ENCODE measurements around the gene FBXW9. TPM values are rescaled to one million over a fixed set of nuclear protein-coding genes. Genes with fewer than 3 reads are reported as not detected.
"Not testable (repeated sequence)": the region's sequence is repeated elsewhere in the genome, so short reads cannot be mapped to it uniquely, and the experiment has no call there.

Gene FBXW9
- total RNA-seq, 1 donor from 2014 or later = 6.1 TPM

DNA sequence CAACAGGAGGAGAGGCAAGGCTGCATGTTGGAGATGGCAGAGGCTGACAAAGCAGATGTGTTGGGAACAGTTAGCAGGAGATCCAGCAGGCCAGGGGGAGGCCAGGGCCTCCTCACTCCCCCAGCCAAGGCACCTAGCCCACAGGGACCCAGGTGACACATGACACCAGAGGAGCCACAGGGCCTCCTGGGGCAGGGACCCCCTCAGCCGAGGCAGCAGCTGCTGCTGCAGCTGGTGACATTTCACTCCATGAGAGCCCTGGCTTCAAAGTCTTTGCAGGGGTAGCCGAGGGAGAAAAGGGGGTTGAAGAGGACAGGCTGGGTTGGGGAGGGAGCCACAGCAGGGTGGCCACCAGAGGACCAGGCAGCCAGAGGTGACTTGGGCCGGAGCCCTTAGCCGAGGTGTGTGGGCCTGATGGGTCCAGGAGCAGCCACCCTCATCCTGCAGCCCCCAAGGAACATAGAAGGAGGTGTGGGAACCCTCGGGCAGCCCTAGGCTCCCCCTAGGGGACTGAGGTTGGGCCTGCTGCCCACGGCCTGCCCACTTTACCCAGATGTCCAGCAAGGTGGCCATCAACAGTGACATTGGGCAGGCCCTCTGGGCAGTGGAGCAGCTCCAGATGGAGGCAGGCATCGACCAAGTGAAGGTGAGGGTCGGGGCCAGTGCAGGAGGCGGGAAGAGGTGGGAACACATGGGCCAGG is 8.8 kb downstream of the FBXW9 start, which contains the start of gene GNG14:
GNG14 (plus strand) TSS at position 503 of the 701 bp plus-strand sequence; CDS start at position 554, 51 bp downstream.
- intact Hi-C loops (cut with micrococcal nuclease) = no loop called here

DNA sequence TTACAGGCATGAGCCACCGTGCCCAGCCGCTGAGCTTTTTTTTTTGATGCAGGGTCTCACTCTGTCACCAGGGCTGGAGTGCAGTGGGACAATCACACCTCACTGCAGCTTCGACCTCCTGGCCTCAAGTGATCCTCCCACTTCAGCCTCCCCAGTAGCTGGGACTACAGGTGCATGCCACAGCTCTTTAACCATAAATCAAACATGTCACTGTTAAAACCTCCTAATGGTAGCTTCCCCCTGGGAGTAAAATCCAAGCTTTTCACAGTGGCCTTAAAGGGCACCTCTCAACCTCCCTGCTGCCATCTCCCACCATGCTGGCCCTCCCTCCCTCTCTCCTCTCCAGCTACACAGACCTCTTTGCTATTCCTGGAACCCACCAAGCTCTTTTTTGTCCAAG is 10.6 kb downstream of the FBXW9 start:
- intact Hi-C loops (cut with micrococcal nuclease) = no loop called here

DNA sequence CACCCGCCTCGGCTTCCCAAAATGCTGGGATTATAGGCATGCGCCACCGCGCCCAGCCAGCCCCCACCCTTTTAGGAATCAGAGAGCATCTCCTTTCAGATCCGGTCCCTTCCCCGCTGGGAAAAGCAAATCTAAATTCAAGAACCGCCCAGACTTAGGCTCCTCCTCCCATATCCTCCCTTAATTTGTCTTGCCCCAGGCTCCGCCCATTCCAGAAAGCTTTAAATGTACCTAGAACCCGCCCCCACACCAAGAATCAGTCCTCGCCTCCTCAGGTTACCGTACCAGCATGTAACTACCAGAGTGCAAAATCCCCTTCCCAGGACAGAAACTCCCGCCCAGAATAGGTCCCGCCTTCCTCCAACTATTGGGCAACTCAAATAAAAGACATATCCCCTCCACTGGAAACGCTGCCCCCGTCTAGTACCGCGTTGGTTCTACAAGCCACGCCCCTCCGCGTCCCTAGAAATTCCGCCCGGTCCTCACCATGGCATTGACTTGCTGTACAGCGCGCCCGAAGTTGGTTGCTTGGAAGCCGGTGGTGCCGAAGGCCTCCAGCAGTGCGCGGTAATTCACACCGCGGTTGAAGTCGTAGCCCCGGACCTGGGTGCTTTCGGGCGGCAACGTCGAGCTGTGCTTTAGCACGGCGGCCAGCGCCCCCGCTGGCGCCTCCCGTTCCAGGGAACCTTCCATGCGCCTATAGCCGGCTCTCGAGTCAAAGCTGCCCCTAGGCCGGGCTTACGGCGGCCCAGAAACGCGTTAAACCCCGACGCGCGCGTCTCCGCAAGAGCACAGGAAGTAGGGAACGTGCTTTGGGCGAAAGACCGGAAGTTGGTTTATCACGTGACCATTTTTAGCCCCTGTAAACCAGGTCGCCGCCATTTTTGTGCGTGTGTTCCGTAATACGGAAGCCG is 15.1 kb downstream of the FBXW9 start, which contains the start of gene DHPS:
DHPS (minus strand) TSS at position 807 of the 914 bp plus-strand sequence; CDS start at position 693, 114 bp downstream.
- intact Hi-C loops (cut with micrococcal nuclease) = loop anchor here (1.0 to 5.0 kb wide), 11 partner anchors 12 to 518 kb away; partner anchors contain the start of genes FBXW9, GET3, IER2 and JUNB

DNA sequence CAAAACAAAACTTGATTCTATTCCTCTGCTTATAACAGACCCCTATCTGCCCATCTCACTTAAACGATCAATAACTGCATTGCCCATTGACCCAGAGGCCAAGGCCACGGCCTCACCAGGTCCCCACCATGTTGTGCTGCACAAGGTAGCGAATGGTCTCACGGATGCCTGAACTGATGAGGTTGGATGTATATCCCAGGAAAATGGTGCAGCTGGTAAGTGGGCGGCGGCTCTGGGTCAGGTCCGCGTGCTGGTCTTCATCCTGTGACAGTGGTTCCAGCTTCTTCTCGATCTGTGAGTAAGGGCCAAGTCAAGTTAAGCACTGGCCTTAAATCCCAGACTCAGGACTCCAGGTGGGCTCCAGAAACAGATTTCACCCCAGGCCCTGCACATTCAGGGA is 16.4 kb downstream of the FBXW9 start:
- intact Hi-C loops (cut with micrococcal nuclease) = loop anchor here (2.0 to 5.0 kb wide), 3 partner anchors 111 to 472 kb away; partner anchors contain the start of genes IER2, JUNB, STX10 and ZNF44

DNA sequence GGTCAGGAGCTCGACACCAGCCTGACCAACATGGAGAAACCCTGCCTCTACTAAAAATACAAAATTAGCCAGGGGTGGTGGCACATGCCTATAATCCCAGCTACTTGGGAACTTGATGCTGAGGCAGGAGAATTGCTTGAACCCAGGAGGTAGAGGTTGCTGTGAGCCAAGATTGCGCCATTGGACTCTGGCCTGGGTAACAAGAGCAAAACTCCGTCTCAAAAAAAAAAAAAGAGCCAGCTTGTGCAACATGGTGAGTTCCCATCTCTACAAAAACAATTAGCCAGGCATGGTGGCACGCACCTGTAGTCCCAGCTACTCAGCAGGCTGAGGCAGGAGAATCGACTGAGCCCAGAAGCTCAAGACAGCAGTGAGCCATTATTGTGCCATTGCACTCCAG is 18.4 kb downstream of the FBXW9 start:
- intact Hi-C loops (cut with micrococcal nuclease) = not testable (repeated sequence)

DNA sequence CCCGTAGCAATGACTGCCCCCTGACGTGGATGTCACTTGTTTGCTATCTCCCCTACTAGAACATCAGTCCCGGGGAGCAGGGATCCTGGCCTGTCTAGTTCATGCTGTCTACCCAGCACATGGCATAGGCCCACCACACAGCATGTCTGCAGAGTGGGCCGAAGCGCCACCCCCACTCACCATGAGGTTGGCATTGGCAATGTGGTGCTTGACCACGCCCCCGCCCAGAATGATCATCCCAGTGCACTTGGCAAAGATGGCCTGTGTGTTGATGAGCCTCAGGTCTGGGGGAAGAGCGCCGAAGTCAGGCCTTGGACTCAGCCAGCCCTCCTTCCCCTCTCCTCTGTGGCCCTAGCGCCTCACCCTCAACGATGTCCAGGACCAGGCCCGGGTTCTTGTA is 19.5 kb downstream of the FBXW9 start:
- intact Hi-C loops (cut with micrococcal nuclease) = loop anchor here (1.0 kb wide), 2 partner anchors 113 to 170 kb away; no protein-coding TSS in a partner anchor

DNA sequence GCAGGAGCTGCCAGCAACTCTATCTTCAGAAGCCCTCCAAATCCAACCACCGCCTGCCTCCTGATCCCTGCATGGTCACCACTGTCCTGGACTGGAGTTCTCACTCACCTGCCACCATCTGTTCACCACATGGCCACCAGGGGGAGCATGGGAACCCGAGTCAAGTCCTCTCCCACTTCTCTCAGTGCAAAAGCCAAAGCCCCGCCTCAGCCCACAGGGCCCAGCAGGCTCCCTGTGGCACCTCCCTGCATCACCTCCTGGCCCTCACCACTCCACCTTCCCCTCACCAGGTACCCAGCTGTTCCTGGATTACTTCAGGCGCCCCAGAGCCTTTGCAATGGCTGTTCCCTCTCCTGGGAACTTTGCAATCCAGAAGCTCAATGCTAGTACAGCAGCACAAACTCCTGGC is 20.0 kb downstream of the FBXW9 start:
- intact Hi-C loops (cut with micrococcal nuclease) = loop anchor here (1.0 kb wide), 2 partner anchors 112 to 171 kb away; no protein-coding TSS in a partner anchor

DNA sequence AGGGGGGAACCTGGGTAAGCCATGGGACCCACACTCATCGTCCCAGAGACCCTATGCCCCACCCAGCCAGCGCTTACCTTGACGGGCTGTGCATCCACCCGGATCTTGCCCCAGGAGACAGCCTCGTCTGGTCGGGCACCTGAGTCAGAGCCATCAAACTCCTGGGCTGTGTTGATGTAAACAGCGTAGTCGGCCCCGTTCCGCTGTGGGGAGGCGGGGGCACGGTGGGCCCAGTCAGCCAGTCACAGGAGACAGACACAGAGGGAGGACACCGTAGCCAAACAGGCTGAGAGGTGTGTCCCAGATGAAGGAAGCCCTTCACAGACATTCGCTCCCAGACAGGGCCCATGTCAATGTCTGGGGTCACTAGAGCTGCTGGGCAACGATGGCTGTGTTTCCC is 20.5 kb downstream of the FBXW9 start:
- intact Hi-C loops (cut with micrococcal nuclease) = loop anchor here (1.0 kb wide), 2 partner anchors 112 to 171 kb away; no protein-coding TSS in a partner anchor

DNA sequence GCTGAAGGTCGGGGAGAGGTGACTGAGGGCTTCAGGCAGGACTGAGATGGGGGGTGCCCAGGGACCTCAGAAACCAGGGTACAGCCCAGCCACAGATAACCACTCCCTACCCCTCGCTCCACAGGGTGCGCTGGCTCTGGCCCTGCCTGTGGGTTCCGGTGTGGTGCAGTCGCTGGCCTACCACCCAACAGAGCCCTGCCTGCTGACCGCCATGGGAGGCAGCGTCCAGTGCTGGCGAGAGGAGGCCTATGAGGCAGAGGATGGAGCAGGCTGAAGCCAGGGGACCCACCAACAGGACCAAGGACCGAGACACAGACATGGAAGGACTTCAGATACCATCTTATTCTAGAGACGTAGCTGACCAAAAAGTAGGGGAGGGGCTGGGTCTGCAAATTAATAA is 21.0 kb downstream of the FBXW9 start:
- intact Hi-C loops (cut with micrococcal nuclease) = no loop called here

DNA sequence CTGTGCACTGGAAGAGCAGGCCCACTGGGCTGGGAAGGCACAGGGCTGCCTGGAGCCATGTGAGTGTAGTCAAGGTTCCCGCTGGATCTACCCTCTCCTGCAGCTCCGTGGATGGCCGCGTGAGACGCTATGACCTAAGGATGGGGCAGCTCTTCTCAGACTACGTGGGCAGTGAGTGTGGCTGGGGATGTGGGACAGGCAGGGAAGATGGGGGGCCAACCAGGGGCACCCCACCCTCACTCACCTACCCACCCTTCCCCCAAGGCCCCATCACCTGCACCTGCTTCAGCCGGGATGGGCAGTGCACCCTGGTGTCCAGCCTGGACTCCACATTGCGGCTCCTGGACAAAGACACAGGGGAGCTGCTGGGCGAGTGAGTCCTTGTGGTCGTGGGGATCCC is 23.7 kb downstream of the FBXW9 start:
- intact Hi-C loops (cut with micrococcal nuclease) = loop anchor here (1.0 kb wide), 2 partner anchors 32 to 108 kb away; no protein-coding TSS in a partner anchor

DNA sequence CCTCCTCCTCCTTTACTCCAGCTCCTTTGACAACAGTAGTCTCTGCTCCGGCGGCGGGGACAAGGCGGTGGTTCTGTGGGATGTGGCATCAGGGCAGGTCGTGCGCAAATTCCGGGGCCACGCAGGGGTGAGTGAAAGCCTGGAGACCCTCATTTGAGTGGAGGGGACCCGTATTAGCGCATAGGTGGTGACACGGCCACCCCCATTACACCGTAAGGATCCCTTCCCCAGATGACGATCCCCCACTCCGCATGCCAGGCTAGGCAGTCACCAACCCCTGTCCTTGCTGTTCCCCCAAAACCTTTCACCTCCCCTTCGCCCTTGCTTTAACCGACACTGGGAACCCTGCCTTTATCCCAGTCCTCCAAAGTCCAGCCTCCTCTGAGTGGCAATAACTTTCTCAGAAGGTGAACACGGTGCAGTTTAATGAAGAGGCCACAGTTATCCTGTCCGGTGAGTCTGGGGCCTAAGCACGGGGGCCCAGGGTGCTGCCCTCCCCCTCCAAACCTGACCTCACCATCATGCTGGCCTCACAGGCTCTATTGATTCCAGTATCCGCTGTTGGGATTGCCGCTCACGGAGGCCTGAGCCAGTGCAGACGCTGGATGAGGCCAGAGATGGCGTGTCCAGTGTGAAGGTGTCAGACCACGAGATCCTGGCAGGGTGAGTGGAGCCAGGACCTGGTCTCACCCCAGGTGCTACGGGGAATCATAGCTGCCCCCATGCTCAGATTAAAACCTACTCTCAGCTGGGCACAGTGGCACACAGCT is 26.1 kb downstream of the FBXW9 start:
- intact Hi-C loops (cut with micrococcal nuclease) = no loop called here

DNA sequence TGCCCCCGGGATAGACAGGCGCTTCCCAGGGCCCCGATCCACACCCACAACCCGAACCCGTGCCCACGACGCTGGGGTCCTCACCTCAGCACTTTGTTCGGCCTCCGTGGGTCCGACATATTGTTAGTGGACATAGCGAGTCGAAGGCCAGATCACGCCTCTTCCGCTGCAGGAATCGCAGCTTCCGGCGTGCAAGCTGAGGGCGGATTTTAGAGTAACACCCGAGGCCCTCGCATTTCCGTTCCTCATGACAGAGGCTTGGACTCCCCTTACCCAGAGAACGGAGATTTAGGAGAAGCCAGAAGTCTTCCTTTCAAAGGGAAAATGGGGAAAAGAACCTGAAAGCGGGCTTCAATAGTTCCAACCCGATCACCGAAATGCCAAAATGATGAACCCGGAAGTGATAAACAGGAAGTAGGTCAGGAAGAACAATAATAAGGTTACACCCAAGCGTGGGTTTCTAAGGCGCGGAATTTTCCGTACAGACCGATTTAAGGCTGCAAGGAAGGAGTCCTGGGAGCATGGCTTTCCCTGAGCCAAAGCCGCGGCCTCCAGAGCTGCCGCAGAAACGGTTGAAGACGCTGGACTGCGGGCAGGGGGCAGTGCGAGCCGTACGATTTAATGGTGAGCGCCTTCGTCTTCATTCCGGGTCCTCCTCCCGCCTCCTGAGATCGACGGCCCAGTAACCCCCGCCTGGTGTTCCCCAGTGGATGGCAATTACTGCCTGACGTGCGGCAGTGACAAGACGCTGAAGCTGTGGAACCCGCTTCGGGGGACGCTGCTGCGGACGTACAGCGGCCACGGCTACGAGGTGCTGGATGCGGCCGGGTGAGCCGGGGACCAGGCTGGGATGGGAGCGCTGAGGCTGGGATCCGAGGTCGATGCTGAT is 26.9 kb downstream of the FBXW9 start:
- intact Hi-C loops (cut with micrococcal nuclease) = loop anchor here (1.0 to 5.0 kb wide), 10 partner anchors 12 to 747 kb away; partner anchors contain the start of genes DHPS, FBXW9, GET3 and ZNF490

DNA sequence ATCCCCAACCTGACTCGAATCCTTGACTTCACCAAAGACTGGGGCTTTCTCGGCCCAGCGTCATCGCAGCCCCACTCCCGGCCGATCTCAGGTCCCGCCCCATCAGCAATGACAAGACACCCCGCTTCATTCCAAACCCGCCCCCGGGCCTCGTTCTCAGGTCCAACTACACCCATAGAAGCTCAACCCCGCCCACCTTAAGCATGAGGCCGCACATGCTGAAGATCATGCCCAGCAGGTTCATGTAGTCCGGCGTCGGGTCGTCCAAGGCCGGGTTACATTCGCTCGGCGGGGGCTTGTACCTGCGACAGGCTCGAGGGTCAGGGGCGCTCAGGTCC is 27.5 kb downstream of the FBXW9 start:
- intact Hi-C loops (cut with micrococcal nuclease) = loop anchor here (1.0 to 5.0 kb wide), 10 partner anchors 12 to 747 kb away; partner anchors contain the start of genes DHPS, FBXW9, GET3 and ZNF490

DNA sequence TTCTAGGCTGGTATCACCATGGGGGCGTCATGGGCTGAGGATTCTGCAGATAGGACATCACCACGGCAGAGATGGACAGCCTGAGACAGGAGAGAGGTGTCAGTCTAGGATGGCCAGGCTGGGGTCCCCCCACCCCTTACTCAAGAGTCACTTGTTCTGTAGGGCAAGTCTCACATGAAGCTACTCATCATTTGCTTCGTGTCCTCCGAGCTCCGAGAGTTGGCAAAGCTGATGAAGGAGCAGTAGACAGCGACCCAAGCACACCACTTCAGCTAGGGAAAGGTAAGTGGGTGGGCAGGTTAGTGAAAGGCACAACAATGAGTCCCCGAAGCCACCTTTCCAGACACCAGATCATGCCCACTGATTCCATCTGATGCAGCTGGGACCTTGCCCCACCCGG is 28.1 kb downstream of the FBXW9 start:
- intact Hi-C loops (cut with micrococcal nuclease) = loop anchor here (2.0 to 5.0 kb wide), 5 partner anchors 68 to 746 kb away; partner anchors contain the start of genes GET3, ZNF563 and ZNF799

DNA sequence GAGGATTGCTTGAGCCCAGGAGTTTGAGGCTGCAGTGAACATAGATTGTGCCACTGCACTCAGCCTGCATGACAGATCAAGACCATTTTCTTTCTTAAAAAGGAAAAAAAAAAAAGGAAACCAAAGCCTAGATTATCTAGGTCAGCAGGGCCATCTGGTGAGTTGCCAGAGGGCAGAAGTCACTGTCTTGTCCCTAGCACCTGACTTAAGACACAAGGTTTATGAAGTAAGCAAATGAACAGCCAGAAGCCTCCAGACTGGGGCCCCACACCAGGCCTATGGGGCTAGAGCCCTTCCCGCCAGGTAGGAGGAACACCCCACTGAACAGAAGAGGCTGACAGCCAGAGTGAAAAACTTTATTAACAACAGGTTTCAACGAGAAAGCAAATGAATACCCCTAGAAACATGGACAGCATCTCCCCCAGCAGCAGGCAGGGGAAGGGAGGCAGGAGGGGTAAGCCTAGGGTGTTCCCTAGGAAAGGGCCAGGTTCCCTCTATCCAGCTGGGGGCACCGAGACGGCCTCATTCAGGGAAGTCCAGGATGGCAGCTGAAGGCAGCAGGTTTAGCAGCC is 28.6 kb downstream of the FBXW9 start:
- intact Hi-C loops (cut with micrococcal nuclease) = loop anchor here (2.0 to 5.0 kb wide), 6 partner anchors 69 to 746 kb away; partner anchors contain the start of genes GET3, ZNF443, ZNF563 and ZNF799

DNA sequence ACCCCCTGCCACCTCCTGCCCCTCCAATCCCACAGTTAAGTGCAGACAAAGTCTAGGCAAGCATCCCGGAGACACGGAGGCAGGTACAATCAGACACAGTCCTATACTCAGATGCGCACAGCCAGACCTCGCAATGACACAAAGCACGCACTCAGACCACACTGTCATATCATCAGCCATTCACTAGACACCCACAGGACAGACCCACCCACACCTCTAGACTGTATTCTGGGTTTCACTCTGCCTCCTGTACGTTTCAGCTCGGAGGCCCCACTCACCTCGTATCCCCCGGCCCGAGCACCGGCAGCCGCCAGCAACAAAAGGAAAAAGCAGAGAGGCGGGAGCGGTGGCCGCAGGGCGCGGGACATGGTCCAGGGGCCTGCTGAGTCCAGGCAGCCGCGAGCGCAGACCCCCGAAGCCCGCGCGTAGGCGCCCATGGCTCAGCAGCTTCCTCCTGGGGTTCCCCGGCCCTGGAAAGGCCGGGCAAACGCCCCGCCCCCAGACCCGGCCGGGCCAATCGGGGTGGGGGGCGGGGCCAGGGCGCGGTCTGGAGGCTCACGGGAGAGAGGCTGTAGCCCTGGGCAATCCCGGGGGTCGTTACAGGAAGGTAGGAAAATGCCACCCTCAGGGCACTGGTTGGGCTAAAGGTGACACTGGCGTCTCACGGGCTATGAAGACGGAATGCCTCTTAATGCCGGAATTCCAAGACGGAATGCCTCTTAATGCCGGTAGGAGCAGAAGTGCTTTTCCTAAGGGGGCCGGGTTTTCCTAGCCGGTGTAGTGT is 30.0 kb downstream of the FBXW9 start, which contains the start of the genes MAN2B1 and WDR83:
MAN2B1 (minus strand) TSS at position 478 of the 784 bp plus-strand sequence; CDS start at position 437, 41 bp downstream.
WDR83 (plus strand) TSS at position 543 of the 784 bp plus-strand sequence. CDS start 2,984 bp downstream, outside the sequence.
- intact Hi-C loops (cut with micrococcal nuclease) = loop anchor here (1.0 to 5.0 kb wide), 7 partner anchors 53 to 744 kb away; partner anchors contain the start of genes ZNF443, ZNF563 and ZNF799

DNA sequence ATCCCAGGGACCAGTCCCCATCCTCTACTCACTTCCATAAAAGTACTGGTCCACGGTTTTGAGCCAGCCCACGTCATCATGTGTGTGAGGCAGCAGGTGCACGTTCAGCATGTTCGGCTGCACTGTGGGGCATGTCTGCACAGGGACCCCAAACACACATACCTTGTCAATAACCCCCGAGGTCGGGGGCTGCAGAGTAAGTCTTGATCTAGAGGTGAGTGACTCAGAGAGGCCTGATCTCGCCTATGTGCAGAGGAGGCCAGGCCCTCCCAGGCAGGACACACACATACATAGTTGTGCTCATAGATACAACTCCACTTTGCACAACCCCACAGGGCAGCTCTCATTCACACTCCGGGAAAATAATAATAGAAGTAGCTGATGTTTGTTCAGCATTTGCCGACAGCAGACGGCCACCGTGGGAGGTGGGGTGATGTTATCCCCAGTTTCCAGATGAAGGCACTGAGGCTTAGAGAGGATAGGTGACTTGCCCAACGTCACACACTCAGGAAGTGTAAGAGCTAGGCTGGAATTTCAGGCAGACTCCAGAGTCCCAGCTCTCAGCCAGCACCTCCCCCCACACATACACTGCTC is 30.7 kb downstream of the FBXW9 start:
- intact Hi-C loops (cut with micrococcal nuclease) = loop anchor here (1.0 to 5.0 kb wide), 7 partner anchors 52 to 743 kb away; partner anchors contain the start of genes ZNF443, ZNF563 and ZNF799
